Lower leg skin (tissue), 3 donors: ENCODE measurements around the gene POU2AF2.

Source experiments
- CTCF ChIP-seq, 3 donors: fragments of 450-650 bp; IDR thresholded peaks; one replicate each; pipeline ENCODE4 v1.5.1; 2016; ENCODE audit warnings: antibody characterized with exemption in 3 of 3, mild to moderate bottlenecking in 3 of 3, moderate library complexity in 2 of 3
- POLR2A ChIP-seq, 2 donors: fragments of 450-650 bp; IDR thresholded peaks; one replicate each; pipeline ENCODE4 v1.6.1; 2016 to 2017; ENCODE audit warnings: antibody characterized with exemption in 2 of 2, mild to moderate bottlenecking in 1 of 2, moderate library complexity in 1 of 2

- no peak for TF ChIP-seq CTCF (IDR thresholded peaks at IDR 0.05)
- TF ChIP-seq POLR2A (IDR thresholded peaks at IDR 0.05), result no peak
These were observed 84.8 kb downstream of the POU2AF2 start for GRCh38 chr11:111330234-111330893.
